ENCODE measurements around the gene ASTN1.

ASTN1 gene

GRCh38 chr1:176976771-176977170 lies 187.7 kb downstream of the ASTN1 start:
- no peak for DNase-seq

GRCh38 chr1:176976225-176976624 lies 188.3 kb downstream of the ASTN1 start:
- DNase-seq: no peak

DNA sequence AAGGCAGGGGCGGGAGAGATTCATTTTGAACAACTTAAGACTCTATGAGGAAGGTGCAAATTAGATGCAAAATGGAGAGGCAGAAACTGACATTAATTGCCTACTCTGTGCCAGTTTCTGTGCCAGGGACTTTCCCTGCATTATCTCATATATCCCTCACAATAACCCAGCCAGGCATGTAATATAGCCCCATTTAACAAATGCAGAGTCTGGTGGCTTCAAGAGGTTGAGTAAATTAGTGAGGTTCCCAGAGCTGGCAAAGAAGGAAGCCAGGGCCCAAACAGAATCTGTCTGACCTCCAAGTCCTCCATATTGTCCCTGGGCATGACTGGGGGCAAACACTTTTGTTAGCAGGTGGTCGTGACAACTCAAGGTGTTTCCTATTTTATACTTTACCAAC lies 199.8 kb downstream of the ASTN1 start:
- DNase-seq: no peak

GRCh38 chr1:176963181-176963580 lies 201.3 kb downstream of the ASTN1 start:
- DNase-seq: no peak

DNA sequence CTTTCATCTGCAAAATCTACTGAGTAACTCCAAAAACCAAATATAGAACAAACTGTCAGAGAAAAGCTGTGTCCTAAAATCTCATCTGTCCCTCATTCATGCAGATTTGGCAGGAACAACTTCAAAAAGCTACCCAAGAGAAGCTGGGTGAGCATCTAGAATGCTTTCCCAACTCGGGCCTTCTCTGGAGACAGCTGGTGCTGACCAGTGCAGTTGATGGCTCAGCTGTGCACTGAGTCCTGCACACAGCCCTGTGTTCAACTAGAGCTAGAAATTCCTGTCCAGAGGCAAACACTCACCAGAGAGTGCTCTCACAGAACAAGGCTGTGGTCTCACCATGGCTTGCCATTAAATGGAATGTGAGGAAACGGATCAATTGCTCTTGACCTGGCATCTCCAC lies 202.8 kb downstream of the ASTN1 start:
- DNase-seq: no peak

DNA sequence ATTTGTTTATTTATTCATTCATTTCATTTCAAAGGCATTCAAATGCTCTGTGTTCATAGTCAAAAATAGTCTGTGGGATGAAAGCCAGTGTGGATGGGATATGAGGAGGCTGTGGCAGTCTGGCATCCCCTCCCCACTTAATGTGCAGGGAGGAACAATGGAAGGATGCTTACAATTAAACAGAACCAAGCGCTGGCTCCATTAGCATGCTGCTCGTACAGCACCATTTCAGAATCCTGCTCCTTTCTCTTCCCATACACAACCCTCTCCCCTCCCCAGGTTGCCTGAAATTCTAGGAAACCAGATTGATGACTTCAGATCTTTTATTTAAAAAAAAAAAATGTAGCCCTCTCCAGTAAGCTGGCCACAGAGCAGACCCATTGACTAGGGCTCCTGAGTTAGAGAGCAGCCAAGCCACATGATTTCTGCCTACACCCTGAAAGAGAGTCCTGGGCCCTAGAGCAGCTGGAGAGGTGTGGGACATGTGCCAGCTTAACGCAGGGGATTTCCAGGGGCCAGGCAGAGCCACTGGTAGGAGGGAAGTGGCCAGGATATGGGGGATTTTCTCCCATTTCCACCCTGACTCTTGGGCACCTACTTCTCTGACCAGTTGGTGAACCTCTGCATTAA lies 205.2 kb downstream of the ASTN1 start:
- no peak for DNase-seq

DNA sequence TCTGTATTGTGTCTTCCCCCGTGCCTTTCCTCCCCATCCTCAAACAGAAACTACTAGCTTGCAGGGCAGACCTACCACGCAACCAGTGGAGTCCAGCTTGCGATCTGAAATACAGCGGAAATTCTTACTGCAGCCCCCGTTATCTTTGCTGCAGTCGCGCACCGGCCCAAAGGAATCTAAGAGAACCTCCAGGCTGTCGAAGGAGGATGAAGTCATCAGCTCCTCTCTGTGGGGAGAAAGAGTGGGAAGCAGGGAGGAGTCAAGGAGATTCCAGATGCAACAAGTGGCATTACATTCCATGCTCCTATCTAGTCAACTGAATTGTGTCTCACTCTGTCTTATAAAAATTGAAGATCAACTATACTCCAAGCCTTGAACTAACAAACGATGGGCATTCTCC lies 206.9 kb downstream of the ASTN1 start:
- peak; percentile 69 for DNase-seq

DNA sequence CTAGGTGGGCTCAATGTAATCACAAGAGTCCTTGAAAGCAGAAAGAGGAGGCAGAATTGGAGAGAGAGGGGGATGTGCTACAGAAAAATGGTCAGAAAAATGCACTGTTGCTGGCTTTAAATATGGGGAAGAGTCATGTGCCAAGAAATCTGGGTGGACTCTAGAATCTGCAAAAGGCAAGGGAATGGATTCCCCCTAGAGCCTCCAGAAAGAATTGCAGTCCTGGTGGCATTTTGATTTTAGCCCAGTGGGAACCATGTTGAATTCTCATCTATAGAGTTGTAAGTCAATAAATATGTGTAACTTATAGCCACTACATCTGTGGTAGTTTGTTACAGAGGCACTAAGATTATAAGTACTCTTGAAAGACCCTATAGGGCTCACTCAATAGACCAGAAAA lies 210.3 kb downstream of the ASTN1 start:
- DNase-seq: no peak

- DNase-seq: no peak
Observed at GRCh38 chr1:176950736-176951324, 213.7 kb downstream of the ASTN1 start.

- peak; percentile 92 for DNase-seq
Observed at GRCh38 chr1:176949033-176949662, 215.4 kb downstream of the ASTN1 start.

GRCh38 chr1:176944606-176945005 lies 219.9 kb downstream of the ASTN1 start:
- no peak for DNase-seq

DNA sequence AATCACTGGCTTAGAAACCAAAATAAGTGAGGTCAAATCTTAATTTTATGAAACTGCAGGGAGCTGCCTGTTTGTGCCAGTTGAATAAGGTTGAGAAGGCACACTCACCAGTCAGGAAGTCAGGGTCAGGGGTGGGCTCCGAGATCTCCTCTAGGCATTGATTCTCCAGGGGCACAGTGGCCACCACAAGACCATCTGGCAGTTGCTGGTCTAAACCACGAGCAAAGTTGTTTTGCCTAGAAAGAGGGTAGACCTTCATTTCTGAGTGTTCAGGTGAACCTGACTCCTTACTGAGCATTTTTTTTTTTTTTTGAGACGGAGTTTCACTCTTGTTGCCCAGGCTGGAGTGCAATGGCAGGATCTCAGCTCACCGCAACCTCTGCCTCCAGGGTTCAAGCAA lies 220.7 kb downstream of the ASTN1 start:
- DNase-seq: no peak

DNA sequence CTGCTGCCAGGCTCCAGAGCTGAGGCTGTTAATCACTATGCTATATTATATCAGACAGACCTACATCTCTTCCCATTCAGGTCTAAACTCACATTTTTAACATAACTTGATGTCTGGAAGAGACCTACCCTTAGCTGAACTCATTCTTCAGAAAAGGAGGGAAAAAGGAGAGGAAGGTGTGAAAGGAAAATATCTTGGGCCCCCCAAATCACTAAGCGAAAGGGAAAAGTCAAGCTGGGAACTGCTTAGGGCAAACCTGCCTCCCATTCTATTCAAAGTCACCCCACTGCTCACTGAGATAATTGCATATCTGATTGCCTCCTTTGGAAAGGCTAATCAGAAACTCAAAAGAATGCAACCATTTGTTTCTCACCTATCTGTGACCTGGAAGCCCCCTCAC lies 222.2 kb downstream of the ASTN1 start:
- no peak for DNase-seq

DNA sequence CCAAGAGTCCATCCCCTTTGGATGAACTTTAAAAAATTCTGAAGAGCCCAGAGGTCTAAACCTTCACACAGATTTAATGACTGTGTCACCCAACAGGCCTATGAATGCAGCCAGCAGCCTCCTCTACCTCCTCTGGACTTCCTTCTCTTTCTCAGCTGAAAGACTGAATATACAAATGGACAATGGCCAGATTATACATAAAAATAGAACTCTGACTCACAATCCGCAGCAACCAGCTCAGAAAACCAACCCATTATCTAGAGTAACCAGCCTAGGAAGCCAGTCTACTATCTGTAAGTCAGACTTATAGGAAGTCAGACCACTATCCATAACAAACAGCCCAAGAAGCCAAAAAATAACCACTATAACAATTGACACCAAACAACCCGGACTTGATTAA lies 224.5 kb downstream of the ASTN1 start:
- no peak for DNase-seq

DNA sequence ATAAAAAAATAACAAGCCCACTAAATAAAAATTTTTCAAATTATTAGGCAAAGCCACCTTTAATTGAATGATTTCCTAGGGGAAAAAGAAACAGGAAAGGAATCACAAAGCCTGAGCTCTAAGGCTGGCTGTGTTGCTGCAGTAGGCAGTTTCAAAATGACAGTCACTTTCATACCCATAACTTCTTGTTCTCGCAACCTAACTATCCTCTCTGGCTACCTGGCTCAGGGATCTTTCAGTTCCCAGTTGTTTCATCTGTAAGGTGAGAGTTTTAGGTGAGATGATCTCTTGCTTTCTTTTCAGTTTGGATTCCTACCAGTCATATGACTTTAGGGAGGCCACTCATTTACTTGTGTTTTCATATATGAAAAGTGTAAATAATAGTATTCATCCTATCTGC lies 226.1 kb downstream of the ASTN1 start:
- no peak for DNase-seq

GRCh38 chr1:176934370-176934769 lies 230.1 kb downstream of the ASTN1 start:
- DNase-seq: no peak

- no peak for DNase-seq
Observed at GRCh38 chr1:176932114-176933104, 232.1 kb downstream of the ASTN1 start.

DNA sequence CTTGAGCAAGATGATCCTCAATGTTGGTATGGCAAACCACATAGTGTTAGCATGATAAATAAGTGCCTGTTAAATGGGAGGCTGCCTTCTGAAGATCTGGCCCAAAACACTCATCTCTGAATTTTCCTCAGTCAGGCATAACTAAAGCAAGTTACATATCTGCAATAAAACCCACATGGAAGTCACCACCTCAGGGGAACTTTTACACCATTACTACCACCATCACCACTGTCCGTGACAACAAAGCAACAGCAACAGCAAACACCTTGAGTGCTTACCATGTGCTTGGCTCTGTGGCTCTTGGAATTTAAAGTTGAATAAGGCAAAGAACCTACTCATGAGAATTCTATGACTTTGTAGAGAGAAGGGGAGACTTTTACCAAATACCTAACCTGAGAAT lies 233.0 kb downstream of the ASTN1 start:
- DNase-seq: no peak

GRCh38 chr1:176926330-176927086 lies 238.0 kb downstream of the ASTN1 start:
- DNase-seq: no peak

DNA sequence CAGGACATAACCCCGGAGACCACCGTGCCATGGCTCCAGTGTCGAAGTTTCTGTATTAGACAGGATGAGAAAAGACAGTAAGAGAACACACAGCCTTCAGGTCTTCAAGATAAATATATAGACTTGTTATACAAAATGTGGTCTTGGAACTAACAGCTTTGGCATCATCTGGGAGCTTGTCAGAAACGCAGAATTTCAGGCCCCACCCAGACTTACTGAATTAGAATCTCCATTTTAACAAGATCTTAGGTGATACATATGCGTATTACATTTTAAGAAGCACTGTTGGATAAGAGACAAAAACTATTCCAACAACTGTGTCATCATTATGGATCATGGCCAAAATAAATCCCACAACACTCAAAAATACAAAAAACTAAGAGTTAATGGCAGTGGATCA lies 239.3 kb downstream of the ASTN1 start:
- no peak for DNase-seq

DNA sequence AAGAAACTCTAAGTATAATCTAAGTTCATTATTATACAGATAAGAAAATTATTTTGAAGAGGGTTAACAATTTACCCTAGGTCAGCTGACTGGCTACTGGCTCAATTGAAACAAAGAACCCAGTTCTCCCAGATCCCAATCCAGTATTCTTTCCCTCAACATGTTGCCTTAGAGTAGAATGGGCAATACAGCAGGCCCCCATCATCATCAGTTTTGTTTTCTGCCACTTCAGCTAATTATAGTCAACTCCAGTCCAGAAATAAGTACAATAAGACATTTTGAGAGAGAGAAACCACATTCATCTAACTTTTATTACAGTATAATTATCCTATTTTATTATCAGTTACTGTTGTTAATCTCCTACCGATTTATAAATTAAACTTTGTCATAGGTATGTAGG lies 241.2 kb downstream of the ASTN1 start:
- no peak for DNase-seq

Measured in islet precursor cell (in vitro differentiated cells).